Mucosa of rectum (tissue), 2 donors: Measurements from ENCODE around the gene THOC1.

ENCODE experiments used
- H3K27ac ChIP-seq, 2 donors: one replicate each; pipeline ENCODE4 v1.7.0; 2013; ENCODE audit warnings: inconsistent platforms in 2 of 2, low read depth in 2 of 2, low read length in 2 of 2
- H3K27me3 ChIP-seq, 2 donors: one replicate each; pipeline ENCODE4 v1.7.0; 2013; ENCODE audit warnings: low read length in 2 of 2; ENCODE audit not compliant: control insufficient read depth in 2 of 2, insufficient read depth in 2 of 2
- H3K36me3 ChIP-seq, 2 donors: one replicate each; pipeline ENCODE4 v1.7.0; 2013; ENCODE audit warnings: low read length in 2 of 2; ENCODE audit not compliant: control insufficient read depth in 2 of 2, insufficient read depth in 2 of 2
- H3K4me1 ChIP-seq, 2 donors: one replicate each; pipeline ENCODE4 v1.7.0; 2013; ENCODE audit warnings: low read length in 2 of 2, mild to moderate bottlenecking in 1 of 2; ENCODE audit not compliant: control insufficient read depth in 2 of 2, insufficient read depth in 2 of 2
- H3K4me3 ChIP-seq, 2 donors: one replicate each; pipeline ENCODE4 v1.7.0; 2013; ENCODE audit warnings: low read length in 2 of 2
- H3K9ac ChIP-seq, 2 donors: one replicate each; pipeline ENCODE4 v1.7.0; 2013; ENCODE audit warnings: low read length in 2 of 2, low read depth in 1 of 2, mild to moderate bottlenecking in 1 of 2
- H3K9me3 ChIP-seq, 2 donors: one replicate each; pipeline ENCODE4 v1.7.0; 2013; ENCODE audit warnings: low read length in 2 of 2; ENCODE audit not compliant: control insufficient read depth in 2 of 2
- donor health status: healthy.
- donor health status: Normal muscosa, but diverticular disease.

THOC1 gene

GRCh38 chr18:253121-253520 lies 14.7 kb downstream of the THOC1 start:
- no peak overlapping the region for H3K4me3 ChIP-seq
- H3K36me3 ChIP-seq, result peaks cover 53 to 71% of the 10 kb centered on the region in 2 donors
- no peak overlapping the region for H3K9ac ChIP-seq
- no peak overlapping the region for H3K27ac ChIP-seq
- H3K27me3 ChIP-seq, result no peaks in the 10 kb centered on the region
- H3K4me1 ChIP-seq, result no peaks in the 10 kb centered on the region
- H3K9me3 ChIP-seq, result no peaks in the 10 kb centered on the region

DNA sequence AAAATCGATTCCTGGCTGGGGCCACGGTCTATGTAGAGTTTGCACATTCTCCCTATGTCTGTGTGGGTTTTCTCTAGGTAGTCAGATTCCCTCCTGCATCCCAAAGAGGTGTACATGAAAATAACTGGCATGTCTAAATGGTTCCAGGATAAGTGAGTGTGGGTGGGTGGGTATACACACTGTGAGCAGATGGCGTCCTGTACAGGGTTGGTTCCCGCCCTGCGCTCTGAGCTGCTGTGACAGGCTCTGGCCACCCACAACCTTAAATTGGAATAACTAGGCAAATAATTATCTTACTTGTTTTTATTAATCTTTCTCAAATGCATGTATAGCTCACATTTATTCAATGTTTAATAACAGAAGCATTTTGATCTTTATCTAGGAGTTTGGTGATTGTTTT lies 16.3 kb downstream of the THOC1 start:
- H3K9ac ChIP-seq, result no peak overlapping the region
- no peaks in the 10 kb centered on the region for H3K27me3 ChIP-seq
- no peaks in the 10 kb centered on the region for H3K4me1 ChIP-seq
- no peak overlapping the region for H3K4me3 ChIP-seq
- H3K9me3 ChIP-seq, result no peaks in the 10 kb centered on the region
- H3K36me3 ChIP-seq, result peaks cover 46 to 74% of the 10 kb centered on the region in 2 donors
- H3K27ac ChIP-seq, result no peak overlapping the region

- Histone ChIP-seq H3K9me3 (no peaks in the 10 kb centered on the region), H3K9ac (no peak overlapping the region), H3K4me3 (no peak overlapping the region), H3K27me3 (no peaks in the 10 kb centered on the region), H3K36me3 (peaks cover 48 to 72% of the 10 kb centered on the region in 2 donors), H3K4me1 (no peaks in the 10 kb centered on the region), H3K27ac (no peak overlapping the region)
Measured at GRCh38 chr18:250685-251084, 17.2 kb downstream of the THOC1 start.

- Histone ChIP-seq H3K4me3 (no peak overlapping the region), H3K4me1 (no peaks in the 10 kb centered on the region), H3K36me3 (peaks cover 52 to 64% of the 10 kb centered on the region in 2 donors), H3K9ac (no peak overlapping the region), H3K27ac (no peak overlapping the region), H3K9me3 (no peaks in the 10 kb centered on the region), H3K27me3 (no peaks in the 10 kb centered on the region)
Measured at GRCh38 chr18:248053-248452, 19.8 kb downstream of the THOC1 start.

- H3K4me1 ChIP-seq, result no peaks in the 10 kb centered on the region
- no peaks in the 10 kb centered on the region for H3K9me3 ChIP-seq
- H3K27ac ChIP-seq, result no peak overlapping the region
- no peak overlapping the region for H3K4me3 ChIP-seq
- peaks cover 27 to 45% of the 10 kb centered on the region in 2 donors for H3K36me3 ChIP-seq
- H3K27me3 ChIP-seq, result no peaks in the 10 kb centered on the region
- no peak overlapping the region for H3K9ac ChIP-seq
Measured at GRCh38 chr18:245282-245847, 22.5 kb downstream of the THOC1 start.

DNA sequence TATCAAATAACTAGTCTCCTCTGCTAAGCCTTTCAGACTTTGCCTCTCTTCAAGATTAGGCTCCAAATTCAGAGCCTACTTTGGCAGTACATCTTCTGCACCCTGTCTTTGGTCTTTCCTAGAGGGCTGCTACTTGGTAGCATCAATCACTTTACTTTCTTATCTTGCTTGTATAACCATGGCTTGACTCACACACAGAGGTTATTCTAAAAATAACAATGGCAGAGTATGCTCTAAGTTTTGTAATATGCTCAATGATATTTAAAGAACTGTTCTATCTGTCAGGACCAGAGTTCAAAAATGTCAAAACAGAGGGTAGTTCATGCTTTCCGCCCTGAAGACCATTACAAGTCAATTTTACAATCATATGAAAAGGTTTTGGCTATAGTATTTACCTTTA lies 27.7 kb downstream of the THOC1 start:
- Histone ChIP-seq H3K4me3 (no peak overlapping the region), H3K27ac (no peak overlapping the region), H3K4me1 (no peaks in the 10 kb centered on the region), H3K36me3 (peaks cover 4 to 12% of the 10 kb centered on the region in 2 donors), H3K9ac (no peak overlapping the region), H3K27me3 (no peaks in the 10 kb centered on the region), H3K9me3 (no peaks in the 10 kb centered on the region)

DNA sequence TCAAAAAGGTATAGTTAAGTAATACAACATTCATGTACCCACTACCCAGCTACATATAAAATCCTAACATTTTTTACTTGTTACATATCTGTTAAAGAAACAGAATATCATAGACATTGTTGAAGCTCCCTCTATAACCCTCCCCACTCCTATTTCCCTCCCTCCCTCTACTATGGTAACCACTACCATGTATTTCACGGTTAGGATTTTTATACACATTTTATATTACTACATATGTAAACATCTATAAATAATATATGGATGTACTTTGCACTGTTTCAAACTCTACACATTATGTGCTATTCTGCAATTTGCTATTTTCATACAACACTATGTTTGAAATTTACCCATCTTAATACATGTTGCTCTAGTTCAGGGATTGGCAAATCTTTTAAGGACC lies 36.3 kb downstream of the THOC1 start:
- no peak overlapping the region for H3K4me3 ChIP-seq
- peaks cover 0 to 11% of the 10 kb centered on the region in 2 donors for H3K36me3 ChIP-seq
- H3K9ac ChIP-seq, result no peak overlapping the region
- no peaks in the 10 kb centered on the region for H3K4me1 ChIP-seq
- no peaks in the 10 kb centered on the region for H3K27me3 ChIP-seq
- H3K27ac ChIP-seq, result no peak overlapping the region
- no peaks in the 10 kb centered on the region for H3K9me3 ChIP-seq

- Histone ChIP-seq H3K4me1 (no peaks in the 10 kb centered on the region), H3K27me3 (no peaks in the 10 kb centered on the region), H3K27ac (no peak overlapping the region), H3K9ac (no peak overlapping the region), H3K36me3 (peaks cover 15 to 17% of the 10 kb centered on the region in 2 donors), H3K9me3 (no peaks in the 10 kb centered on the region), H3K4me3 (no peak overlapping the region)
Measured at GRCh38 chr18:228586-228985, 39.3 kb downstream of the THOC1 start.

DNA sequence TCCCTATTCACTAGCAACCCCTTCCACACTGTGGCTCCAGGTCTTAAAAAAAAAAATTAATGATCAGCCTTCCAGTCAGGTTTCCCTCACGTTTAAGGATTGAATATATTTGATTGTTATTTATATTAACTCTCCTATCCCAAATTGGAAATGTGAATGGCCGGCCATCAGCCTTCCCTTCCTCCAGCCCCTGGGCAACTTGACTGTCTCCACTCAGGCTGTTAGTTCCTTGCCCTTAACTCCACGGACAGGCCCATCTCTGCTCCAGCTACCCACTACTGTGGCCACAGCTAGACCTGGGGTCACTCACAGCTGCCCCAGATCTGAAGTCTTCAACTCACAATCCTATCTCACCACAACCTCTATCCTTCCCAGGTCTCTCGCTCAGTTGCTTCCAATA lies 39.9 kb downstream of the THOC1 start:
- H3K36me3 ChIP-seq, result peaks cover 19 to 21% of the 10 kb centered on the region in 2 donors

DNA sequence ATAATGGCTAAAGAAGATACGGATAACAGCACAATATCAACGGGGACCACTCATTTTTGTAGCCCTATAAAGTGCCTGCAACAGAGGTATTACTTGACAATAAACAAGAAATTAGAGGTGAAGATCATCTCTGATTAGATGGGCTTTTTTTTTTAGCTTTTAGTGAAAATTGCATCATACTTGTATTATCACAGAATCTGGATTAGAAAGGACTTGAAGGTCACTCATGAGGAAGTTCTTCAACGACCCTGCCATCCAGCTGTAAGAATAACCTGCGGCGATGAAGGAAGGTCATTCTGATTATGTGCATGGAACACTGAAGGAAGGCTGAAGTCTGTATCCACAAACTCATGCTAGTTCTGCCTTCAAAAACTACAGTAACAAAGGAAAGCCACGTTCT lies 40.5 kb downstream of the THOC1 start:
- no peaks in the 10 kb centered on the region for H3K4me1 ChIP-seq
- H3K27ac ChIP-seq, result no peak overlapping the region
- H3K27me3 ChIP-seq, result no peaks in the 10 kb centered on the region
- no peak overlapping the region for H3K4me3 ChIP-seq
- H3K36me3 ChIP-seq, result peaks cover 21 to 27% of the 10 kb centered on the region in 2 donors
- no peak overlapping the region for H3K9ac ChIP-seq
- H3K9me3 ChIP-seq, result no peaks in the 10 kb centered on the region

More for the DNA sequence above, 39.9 kb downstream of the THOC1 start:
- no peak overlapping the region for H3K4me3 ChIP-seq
- no peak overlapping the region for H3K27ac ChIP-seq
- no peaks in the 10 kb centered on the region for H3K9me3 ChIP-seq
- no peaks in the 10 kb centered on the region for H3K27me3 ChIP-seq
- no peak overlapping the region for H3K9ac ChIP-seq
- no peaks in the 10 kb centered on the region for H3K4me1 ChIP-seq

DNA sequence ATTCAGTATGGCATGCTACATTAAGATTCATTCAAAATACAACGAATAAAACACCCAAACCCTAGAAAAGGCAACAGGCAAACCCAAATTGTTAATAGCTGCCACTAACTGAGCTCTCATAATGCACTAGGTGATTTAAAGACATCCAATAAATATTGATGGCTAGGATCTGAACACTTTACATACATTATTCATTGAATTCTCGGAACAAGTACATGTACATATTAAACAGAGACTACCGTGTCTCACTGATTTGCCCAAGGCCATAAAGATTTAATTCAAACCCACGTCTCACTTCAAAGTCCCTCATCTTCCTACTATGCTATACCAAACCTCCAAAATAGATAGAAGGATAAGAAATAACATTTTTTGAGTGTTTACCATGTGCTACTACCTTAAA lies 42.1 kb downstream of the THOC1 start:
- Histone ChIP-seq H3K9ac (no peak overlapping the region), H3K36me3 (peaks cover 21 to 27% of the 10 kb centered on the region in 2 donors), H3K27ac (no peak overlapping the region), H3K4me1 (no peaks in the 10 kb centered on the region), H3K4me3 (no peak overlapping the region), H3K9me3 (no peaks in the 10 kb centered on the region), H3K27me3 (no peaks in the 10 kb centered on the region)
